Activated CD4-positive, alpha-beta T cell treated with anti-CD3 and anti-CD28 coated beads for 36 hours (primary cell): ENCODE data around the gene DUOX2. TPM values are rescaled to one million over a fixed set of nuclear protein-coding genes. Genes with fewer than 3 reads are reported as not detected.

Experiments
- ATAC-seq: fragments of 200-7000 bp; cut with Tn5 transposase; one replicate; pipeline ENCODE4 v1.10.0; 2021; ENCODE audit warnings: mild to moderate bottlenecking, moderate library complexity
- CTCF ChIA-PET: fragments of 350-600 bp; sonication (Branson Sonifier 250); formaldehyde crosslinking; loops from one replicate; lab custom pipeline; 2021; ENCODE audit warnings: antibody characterized with exemption; lab: Charles Lee
- POLR2A ChIA-PET: fragments of 350-600 bp; sonication (Branson Sonifier 250); formaldehyde crosslinking; loops from one replicate; lab custom pipeline; 2021; ENCODE audit warnings: antibody characterized with exemption, inconsistent platforms; lab: Charles Lee
- DNase-seq: peaks from one replicate; pipeline ENCODE4 v3.0.0-alpha.2; 2020
- H3K27ac Mint-ChIP-seq: one replicate; pipeline ENCODE4 v1.8.0; 2021; ENCODE audit warnings: mixed read lengths
- H3K27me3 Mint-ChIP-seq: one replicate; pipeline ENCODE4 v1.8.0; 2021; ENCODE audit warnings: mixed read lengths
- H3K36me3 Mint-ChIP-seq: one replicate; pipeline ENCODE4 v1.8.0; 2021; ENCODE audit warnings: low read depth, mixed read lengths
- H3K4me1 Mint-ChIP-seq: one replicate; pipeline ENCODE4 v1.8.0; 2021; ENCODE audit warnings: mixed read lengths
- H3K4me3 Mint-ChIP-seq: one replicate; pipeline ENCODE4 v1.8.0; 2021; ENCODE audit warnings: mild to moderate bottlenecking, moderate library complexity, mixed read lengths
- H3K9me3 Mint-ChIP-seq: one replicate; pipeline ENCODE4 v1.8.0; 2021; ENCODE audit warnings: low read depth, mixed read lengths
- intact Hi-C, 2 experiments: fragments of 100-400 bp; cut with DNase I in 1 of 2; cut with micrococcal nuclease in 1 of 2; formaldehyde crosslinking; loops; one replicate each; pipeline versions ENCODE4 v1.14.2 to v1.15.1; 2022 to 2024; cut with DNase I, micrococcal nuclease
- total RNA-seq, 2 experiments: library from RNA; stranded (reverse); gene quantifications; one replicate each; pipeline ENCODE4 v1.2.3, GENCODE V29; 2021

The DUOX2 gene
- total RNA-seq, 2 experiments from 2014 or later, result 0.02 TPM; not detected in 1

DNA sequence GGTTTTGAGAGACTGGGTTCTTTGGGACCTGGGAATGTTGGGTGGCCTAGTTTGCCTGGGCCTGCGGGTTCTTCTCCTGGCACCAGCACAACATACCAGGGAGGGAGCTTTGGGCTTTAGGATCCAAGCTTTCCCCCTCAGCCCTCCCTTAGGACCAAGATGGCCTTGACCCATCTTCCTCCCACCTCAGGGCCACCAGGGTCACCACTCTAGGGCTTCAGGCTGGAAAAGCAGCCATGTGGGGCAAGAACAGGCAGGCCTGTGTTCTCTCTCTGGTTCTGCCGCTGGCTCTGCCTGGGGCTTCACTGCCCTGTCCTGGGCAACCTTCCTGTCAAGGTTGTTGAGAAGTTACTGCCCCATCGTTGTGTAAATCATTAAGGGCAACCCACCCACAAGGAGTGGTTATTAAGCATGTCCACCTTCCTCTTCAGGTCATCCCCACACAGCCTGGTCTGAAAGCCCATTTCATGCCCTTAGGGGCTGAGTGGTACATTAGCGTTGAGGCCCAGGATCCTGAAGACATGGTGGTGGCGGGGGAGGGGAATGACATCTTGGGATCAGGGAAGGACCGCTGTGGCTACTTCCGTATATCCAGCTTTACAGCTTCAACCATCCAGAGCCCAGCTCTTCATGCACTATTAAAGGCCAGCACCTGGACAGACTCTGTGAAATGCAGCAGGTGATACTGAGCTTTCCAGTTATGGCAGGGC, 16.5 kb upstream of the DUOX2 start:
- DNase-seq, result no peak
- H3K36me3 Mint-ChIP-seq, result no peaks in the 10 kb centered on the region
- ATAC-seq, result no peak
- H3K27ac Mint-ChIP-seq, result no peak overlapping the region
- intact Hi-C loops, result no loop called here
- peaks cover 5% of the 10 kb centered on the region for H3K4me1 Mint-ChIP-seq
- H3K4me3 Mint-ChIP-seq, result no peak overlapping the region
- ChIA-PET CTCF (interaction anchor here (0.8 to 4.9 kb wide), 5 partner anchors 12 to 74 kb away, joined by 3 to 29 read pairs (median 4); no protein-coding TSS in a partner anchor), POLR2A (no interaction called here)
- no peaks in the 10 kb centered on the region for H3K9me3 Mint-ChIP-seq
- H3K27me3 Mint-ChIP-seq, result peaks cover 54% of the 10 kb centered on the region

DNA sequence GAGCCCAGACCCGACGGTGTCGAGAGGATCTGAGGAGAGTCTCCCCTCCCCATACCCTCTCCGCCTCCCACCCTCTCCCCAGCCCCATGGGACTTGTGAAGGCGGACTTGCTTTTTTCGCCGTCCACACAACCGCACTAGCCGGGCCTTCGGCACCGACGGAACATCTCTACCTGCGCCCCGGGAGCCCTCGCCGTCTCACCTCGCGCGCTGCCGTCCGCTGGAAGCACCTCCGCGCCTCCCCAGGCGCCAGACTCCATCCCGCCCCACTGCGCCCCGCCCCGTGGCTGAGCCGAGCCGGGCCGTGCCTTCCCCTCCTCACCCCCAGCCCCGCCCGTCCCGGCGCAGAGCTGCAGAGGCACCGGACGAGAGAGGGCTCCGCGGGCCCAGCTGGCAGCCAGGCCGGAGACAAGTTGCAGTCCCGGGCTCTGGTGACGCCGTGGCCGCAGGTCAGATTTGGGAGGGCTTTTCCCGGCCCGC, 15.7 kb upstream of the DUOX2 start, which contains the start of the genes DUOX1 and DUOXA1:
Gene DUOX1, plus strand, starts transcription at position 344 of the 479 bp plus-strand sequence. CDS start 1,973 bp downstream, outside the sequence.
Gene DUOXA1, minus strand, starts transcription at position 229 of the 479 bp plus-strand sequence. CDS start 6,865 bp downstream, outside the sequence.
- ATAC-seq (peak; percentile 71), DNase-seq (peak; percentile 63)
- H3K36me3 Mint-ChIP-seq, result no peaks in the 10 kb centered on the region
- CTCF ChIA-PET, result interaction anchor here (0.5 to 4.9 kb wide), 5 partner anchors 10 to 204 kb away, joined by 3 to 29 read pairs (median 3); no protein-coding TSS in a partner anchor
- H3K9me3 Mint-ChIP-seq, result no peaks in the 10 kb centered on the region
- no peak within 1 kb of the TSS for H3K27ac Mint-ChIP-seq
- H3K4me3 Mint-ChIP-seq, result no peak within 1 kb of the TSS
- peaks cover 57% of the 10 kb centered on the region for H3K27me3 Mint-ChIP-seq
- POLR2A ChIA-PET, result no interaction called here
- intact Hi-C loops, result no loop called here
- peaks cover 2% of the 10 kb centered on the region for H3K4me1 Mint-ChIP-seq

DNA sequence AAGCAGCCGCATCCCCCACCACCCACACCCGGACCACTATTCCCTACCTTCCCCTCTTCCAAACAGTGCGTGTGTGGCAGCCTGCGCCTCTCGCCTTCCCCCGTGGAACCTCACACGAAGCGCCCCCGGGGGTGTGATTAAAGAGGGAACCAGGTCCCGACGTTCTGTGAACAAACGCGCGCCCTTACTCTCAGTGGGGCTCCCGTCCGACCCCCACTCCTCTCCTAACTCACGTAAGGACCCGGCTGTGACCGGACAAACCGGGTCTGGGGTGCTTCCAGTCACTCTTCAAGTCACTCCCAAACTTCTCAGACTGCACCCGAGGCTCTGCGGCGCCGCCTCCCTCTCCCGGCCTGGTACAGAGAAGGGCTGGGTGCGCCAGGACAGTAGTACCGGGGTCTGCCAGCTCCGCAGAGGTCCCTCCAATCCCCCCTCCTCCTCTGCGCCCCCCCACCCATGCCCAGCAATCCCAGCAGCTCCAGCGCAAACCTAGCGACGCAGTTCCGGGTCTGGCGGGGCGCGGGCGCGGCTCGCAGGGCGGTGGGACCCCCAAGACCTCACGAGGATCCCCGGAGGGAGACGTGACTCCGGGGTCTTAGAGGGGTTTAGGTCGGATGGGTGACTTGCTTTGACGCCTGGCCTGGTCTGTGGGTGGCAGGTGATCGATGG, 15.1 kb upstream of the DUOX2 start:
- intact Hi-C loops, result no loop called here

DNA sequence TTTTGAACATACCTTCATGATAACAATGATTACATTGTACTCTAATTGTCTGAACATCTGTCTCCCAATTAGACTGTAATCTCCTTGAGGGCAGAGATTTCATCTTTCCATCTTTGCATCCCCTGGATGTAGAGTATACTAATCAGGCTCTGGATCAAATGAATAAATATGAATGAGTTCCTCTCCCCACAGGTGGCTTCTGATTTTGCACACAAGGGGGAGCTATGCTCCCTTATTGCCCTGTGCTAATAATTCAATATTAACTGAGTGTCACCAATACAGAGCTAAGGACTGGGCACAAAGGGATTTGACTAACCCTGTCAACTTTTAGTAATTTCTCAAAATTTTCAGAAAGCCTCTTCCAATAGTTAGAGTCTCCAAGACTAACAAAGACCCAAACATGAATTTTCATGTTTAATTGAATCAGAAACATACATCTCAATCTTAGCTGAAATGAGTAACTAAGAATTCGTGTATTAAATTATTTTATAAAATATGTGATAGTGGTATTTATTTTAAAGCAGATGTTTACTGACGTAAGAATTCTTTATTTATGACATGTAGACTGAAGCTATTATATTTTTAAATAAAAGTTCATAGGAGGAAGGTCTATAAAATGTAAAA, 12.7 kb upstream of the DUOX2 start:
- Mint-ChIP-seq H3K36me3 (no peaks in the 10 kb centered on the region), H3K9me3 (no peaks in the 10 kb centered on the region), H3K27ac (no peak overlapping the region), H3K4me1 (no peaks in the 10 kb centered on the region), H3K4me3 (no peak overlapping the region), H3K27me3 (peaks cover 43% of the 10 kb centered on the region)
- ChIA-PET POLR2A (no interaction called here), CTCF (interaction anchor here (0.7 to 5.4 kb wide), 12 partner anchors 9 to 292 kb away, joined by 3 to 36 read pairs (median 3); partner anchors contain the start of genes DUOX2, DUOXA2 and SORD)
- ATAC-seq, result peak; percentile 50
- intact Hi-C loops, result loop anchor here in 1 of 2 experiments (1.0 to 2.0 kb wide), 2 partner anchors 274 to 331 kb away; no protein-coding TSS in a partner anchor
- DNase-seq, result peak; percentile 51

More for the DNA sequence above, 15.1 kb upstream of the DUOX2 start:
- Mint-ChIP-seq H3K27ac (no peak overlapping the region), H3K36me3 (no peaks in the 10 kb centered on the region), H3K9me3 (no peaks in the 10 kb centered on the region), H3K4me1 (no peaks in the 10 kb centered on the region), H3K27me3 (peaks cover 52% of the 10 kb centered on the region), H3K4me3 (no peak overlapping the region)
- CTCF ChIA-PET, result interaction anchor here (0.5 to 1.2 kb wide), 2 partner anchors 11 to 205 kb away, joined by 3 read pairs; no protein-coding TSS in a partner anchor
- POLR2A ChIA-PET, result no interaction called here
- ATAC-seq (no peak), DNase-seq (no peak)

DNA sequence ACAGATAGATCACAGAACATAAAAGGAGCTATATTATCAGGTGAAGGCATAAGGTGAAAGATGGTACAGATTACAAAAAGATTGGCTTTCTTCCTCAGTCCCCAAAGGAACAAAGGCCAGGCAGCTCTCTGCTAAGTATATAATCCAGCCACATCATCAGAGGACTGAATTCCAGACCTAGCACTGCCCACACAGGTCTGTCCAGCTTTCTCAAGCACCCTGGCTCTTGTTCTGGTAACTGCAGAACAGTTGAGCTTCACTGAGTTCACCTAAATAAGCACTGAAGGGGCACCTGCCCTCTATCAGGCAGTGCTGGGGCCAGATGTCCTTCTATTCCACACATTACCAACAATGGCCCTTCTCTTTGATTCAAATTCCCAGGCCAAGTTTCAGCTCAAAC, 9.4 kb upstream of the DUOX2 start:
- Mint-ChIP-seq H3K36me3 (no peaks in the 10 kb centered on the region), H3K27ac (no peak overlapping the region), H3K4me3 (no peak overlapping the region), H3K27me3 (peaks cover 32% of the 10 kb centered on the region), H3K4me1 (no peaks in the 10 kb centered on the region), H3K9me3 (no peaks in the 10 kb centered on the region)
- CTCF ChIA-PET, result interaction anchor here (0.5 to 5.4 kb wide), 8 partner anchors 10 to 797 kb away, joined by 3 to 36 read pairs (median 3); partner anchors contain the start of genes DUOX2 and DUOXA2
- ATAC-seq (no peak), DNase-seq (no peak)
- intact Hi-C loops, result no loop called here
- POLR2A ChIA-PET, result no interaction called here

DNA sequence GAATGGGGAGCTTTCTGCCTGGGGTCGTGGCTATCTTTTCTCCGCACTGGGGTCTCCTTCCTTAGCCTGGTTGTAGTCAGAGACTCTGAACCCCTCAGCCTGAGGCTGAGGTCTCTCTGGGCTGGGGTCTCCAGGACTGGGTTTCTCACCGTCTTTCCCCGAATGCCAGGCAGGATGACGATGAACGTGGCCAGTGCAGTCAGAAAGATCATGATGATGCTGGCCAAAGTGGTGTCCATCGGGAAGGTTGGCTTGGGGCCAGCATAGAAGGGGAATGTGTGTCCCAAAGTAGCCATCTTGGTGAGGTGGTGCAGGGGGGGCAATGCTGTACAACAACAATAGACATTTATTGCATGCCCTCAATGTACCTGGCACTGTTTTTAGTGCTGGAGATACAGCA, 8.7 kb upstream of the DUOX2 start:
- peaks cover 28% of the 10 kb centered on the region for H3K27me3 Mint-ChIP-seq
- ATAC-seq (no peak), DNase-seq (no peak)
- POLR2A ChIA-PET, result no interaction called here
- H3K36me3 Mint-ChIP-seq, result no peaks in the 10 kb centered on the region
- no peak overlapping the region for H3K27ac Mint-ChIP-seq
- peaks cover 3% of the 10 kb centered on the region for H3K4me1 Mint-ChIP-seq
- no peaks in the 10 kb centered on the region for H3K9me3 Mint-ChIP-seq
- CTCF ChIA-PET, result interaction anchor here (0.5 to 5.4 kb wide), 2 partner anchors 9 to 798 kb away, joined by 3 to 36 read pairs; partner anchors contain the start of genes DUOX2 and DUOXA2
- H3K4me3 Mint-ChIP-seq, result no peak overlapping the region
- intact Hi-C loops, result no loop called here

DNA sequence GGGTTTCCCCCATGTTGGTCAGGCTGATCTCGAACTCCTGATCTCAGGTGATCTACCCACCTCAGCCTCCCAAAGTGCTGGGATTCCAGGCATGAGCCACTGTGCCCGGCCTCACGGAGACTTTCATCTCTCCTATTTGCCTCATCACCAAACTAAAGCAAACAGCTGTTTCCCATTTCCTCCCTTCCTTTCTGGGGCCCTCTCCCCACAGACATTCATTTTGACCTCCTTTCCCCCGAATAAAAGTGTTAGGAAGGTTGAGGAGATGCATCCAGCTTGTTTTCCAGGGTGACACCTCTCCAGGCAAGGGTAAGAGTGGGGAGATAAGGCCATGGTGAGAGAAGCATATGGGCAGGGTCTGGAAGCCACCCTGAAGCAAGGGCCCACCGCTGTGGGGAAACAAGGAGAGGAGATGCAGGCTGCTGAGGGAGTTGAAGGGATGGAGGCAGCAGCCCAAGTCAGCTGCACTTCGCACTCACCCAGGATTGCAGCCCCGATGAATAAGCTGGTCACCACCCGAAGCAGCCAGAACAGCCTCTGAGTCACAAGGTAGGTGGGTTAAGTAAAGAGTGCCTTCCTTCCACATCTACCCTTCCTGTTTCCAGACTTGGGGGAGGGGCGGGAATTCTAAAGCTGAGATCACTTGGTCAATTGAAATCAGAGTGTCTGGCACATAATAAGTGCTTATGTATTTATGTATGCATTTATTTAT, 7.9 kb upstream of the DUOX2 start:
- H3K27me3 Mint-ChIP-seq, result peaks cover 31% of the 10 kb centered on the region
- H3K36me3 Mint-ChIP-seq, result no peaks in the 10 kb centered on the region
- POLR2A ChIA-PET, result no interaction called here

DNA sequence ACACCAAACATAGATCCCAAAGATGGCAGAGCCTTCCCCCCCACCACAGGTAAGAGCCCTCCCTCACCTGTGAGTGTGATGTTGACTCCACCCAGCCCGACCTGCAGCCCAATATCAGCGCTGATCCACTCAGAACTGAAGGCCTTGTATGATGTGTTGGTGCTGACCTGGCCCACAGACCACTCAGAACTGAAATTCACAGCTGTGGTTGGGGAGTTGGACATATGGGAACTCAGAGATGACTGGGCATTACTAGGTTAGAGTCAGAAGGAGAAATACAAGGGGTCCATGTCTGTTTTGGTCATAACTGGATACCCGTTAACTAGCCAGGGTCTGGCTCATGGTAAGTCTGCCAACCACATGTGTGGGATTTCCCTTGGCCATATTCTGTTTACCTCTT, 7.0 kb upstream of the DUOX2 start:
- POLR2A ChIA-PET, result no interaction called here
- Mint-ChIP-seq H3K4me1 (peaks cover 17% of the 10 kb centered on the region), H3K4me3 (no peak overlapping the region), H3K27ac (no peak overlapping the region), H3K36me3 (no peaks in the 10 kb centered on the region), H3K27me3 (peaks cover 33% of the 10 kb centered on the region), H3K9me3 (no peaks in the 10 kb centered on the region)
- CTCF ChIA-PET, result no interaction called here
- ATAC-seq (no peak), DNase-seq (no peak)
- intact Hi-C loops, result no loop called here

More for the DNA sequence above, 7.9 kb upstream of the DUOX2 start:
- H3K9me3 Mint-ChIP-seq, result no peaks in the 10 kb centered on the region
- H3K4me3 Mint-ChIP-seq, result no peak overlapping the region
- CTCF ChIA-PET, result interaction anchor here (5.4 kb wide), 1 partner anchor 8 kb away, joined by 36 read pairs; the partner anchor contains the start of genes DUOX2 and DUOXA2
- ATAC-seq, result no peak
- intact Hi-C loops, result no loop called here
- DNase-seq, result no peak
- no peak overlapping the region for H3K27ac Mint-ChIP-seq
- H3K4me1 Mint-ChIP-seq, result peaks cover 10% of the 10 kb centered on the region

DNA sequence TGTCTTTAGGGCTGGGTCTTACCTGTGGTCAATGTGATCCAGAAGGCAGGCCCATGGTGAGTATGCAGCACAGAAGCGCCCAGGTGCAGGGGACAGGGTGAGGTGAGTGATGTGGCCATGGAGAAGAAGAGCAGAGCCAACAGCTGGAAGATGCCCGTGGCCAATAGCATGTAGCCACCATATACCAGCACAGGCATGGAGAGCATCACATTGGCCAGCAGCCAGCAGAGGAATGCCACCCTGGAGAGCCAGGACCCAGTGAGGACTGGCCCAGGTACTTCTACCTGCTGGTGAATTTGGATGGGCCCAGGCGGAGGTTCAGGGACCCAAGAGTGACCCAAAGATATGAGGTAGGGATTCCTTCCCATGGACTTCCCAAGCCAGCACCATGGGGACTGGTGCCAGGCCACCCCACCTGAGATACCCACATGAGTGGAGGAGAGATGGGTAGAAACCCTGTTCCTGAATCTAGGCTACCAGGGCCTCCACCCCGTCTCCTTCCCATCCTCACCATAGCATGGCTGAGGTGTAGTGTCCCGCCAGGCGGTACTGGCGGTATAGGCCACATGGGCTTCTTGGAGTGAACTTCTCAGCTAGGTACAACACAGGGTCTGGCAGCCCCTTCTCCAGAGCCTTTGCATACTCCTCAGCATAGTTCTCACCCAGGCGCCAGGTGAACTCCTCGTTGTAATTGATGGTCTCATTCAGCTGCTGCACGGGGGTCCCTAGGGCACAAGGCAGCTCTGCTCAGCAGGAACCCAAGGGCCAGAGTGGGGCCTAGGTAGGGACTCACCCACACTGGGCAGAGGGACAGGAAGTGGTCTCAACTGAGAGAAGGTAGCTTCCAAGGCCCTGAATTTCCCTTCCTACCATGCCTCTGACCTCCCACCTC, 6.4 kb upstream of the DUOX2 start:
- peaks cover 32% of the 10 kb centered on the region for H3K27me3 Mint-ChIP-seq
- CTCF ChIA-PET, result no interaction called here
- intact Hi-C loops, result no loop called here

DNA sequence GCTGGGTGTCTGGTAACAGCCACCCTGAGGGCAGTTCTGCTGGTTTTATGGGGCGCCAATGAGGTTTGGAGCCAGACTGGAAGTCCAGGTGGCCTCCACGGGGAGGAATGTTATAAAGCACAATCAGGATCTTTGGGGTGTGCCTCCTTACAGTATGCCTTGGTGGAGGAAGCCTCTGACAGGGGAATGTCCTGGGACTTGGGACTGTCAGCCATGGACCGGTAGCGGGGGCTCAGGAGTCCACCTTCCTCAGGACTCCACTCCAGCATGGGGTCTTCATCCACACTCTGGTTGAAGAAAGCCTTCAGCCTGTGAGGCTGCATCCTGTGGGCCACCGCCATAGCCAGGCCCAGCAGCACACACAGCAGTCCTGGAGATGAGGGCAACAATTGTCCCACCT, 5.0 kb upstream of the DUOX2 start:
- ChIA-PET POLR2A (no interaction called here), CTCF (interaction anchor here (0.6 to 2.0 kb wide), 31 partner anchors 8 to 457 kb away, joined by 3 to 29 read pairs (median 5); partner anchors contain the start of genes DUOX1 and SORD)
- H3K9me3 Mint-ChIP-seq, result no peaks in the 10 kb centered on the region
- DNase-seq (no peak), ATAC-seq (no peak)
- H3K27ac Mint-ChIP-seq, result no peak overlapping the region
- H3K27me3 Mint-ChIP-seq, result peaks cover 39% of the 10 kb centered on the region
- intact Hi-C loops, result loop anchor here (1.0 to 5.0 kb wide), 5 partner anchors 18 to 283 kb away; partner anchors contain the start of gene GATM (in 1 of the 2)
- H3K4me1 Mint-ChIP-seq, result peaks cover 21% of the 10 kb centered on the region
- no peaks in the 10 kb centered on the region for H3K36me3 Mint-ChIP-seq
- H3K4me3 Mint-ChIP-seq, result no peak overlapping the region

More for the DNA sequence above, 6.4 kb upstream of the DUOX2 start:
- Mint-ChIP-seq H3K27ac (no peak overlapping the region), H3K9me3 (no peaks in the 10 kb centered on the region), H3K4me3 (no peak overlapping the region), H3K36me3 (no peaks in the 10 kb centered on the region), H3K4me1 (peaks cover 18% of the 10 kb centered on the region)
- POLR2A ChIA-PET, result no interaction called here
- DNase-seq (no peak), ATAC-seq (no peak)
